ENCODE measurements around the gene FKBP11. TPM values are rescaled to one million over a fixed set of nuclear protein-coding genes. Genes with fewer than 3 reads are reported as not detected.
A peak's percentile ranks its signal among the peaks of the same experiment; 100 is the strongest.

Gene FKBP11
- total and polyA plus RNA-seq, 2 of the 13 experiments (the other 11 are each of a cell fraction or from before 2014, with no cell fraction given), result 15.5 to 19.4 TPM

GRCh38 chr12:48903363-48903981 lies 21.8 kb downstream of the FKBP11 start:
- WGBS (ENCODE audit: low lambda C conversion rate), result 57% methylated on average over 20 of the region's 20 CpGs
- Histone ChIP-seq H3K27ac (ENCODE audit: extremely low read length, insufficient read depth, low read length) (no peak overlapping the region), H2AFZ (ENCODE audit: low read length) (no peak overlapping the region), H3K4me2 (ENCODE audit: low read depth, low read length) (peak overlapping the region; percentile 32), H4K20me1 (ENCODE audit: insufficient read depth, low read length) (no peaks in the 10 kb centered on the region), H3K9me3 (ENCODE audit: low read length) (no peaks in the 10 kb centered on the region), H3K36me3 (replicated peaks in 1 of 2; ENCODE audit: control insufficient read depth in 1 of 2, insufficient read depth in 2 of 2, low read length in 2 of 2) (no peaks in the 10 kb centered on the region), H3K4me1 (ENCODE audit: insufficient read depth, low read length) (peaks cover 82% of the 10 kb centered on the region), H3K79me2 (ENCODE audit: insufficient read depth, low read length) (no peaks in the 10 kb centered on the region), H3K4me3 (replicated peaks in 1 of 3; ENCODE audit: insufficient read depth in 1 of 3, low read depth in 2 of 3, low read length in 3 of 3) (no peak overlapping the region), H3K9ac (ENCODE audit: insufficient read depth, low read depth, low read length) (no peak overlapping the region), H3K27me3 (ENCODE audit: control insufficient read depth in 1 of 2, insufficient read depth in 2 of 2, low read length in 2 of 2) (no peaks in the 10 kb centered on the region)
- CTCF ChIA-PET (ENCODE audit: low intra/inter-chr PET ratio, low total read pairs), result no interaction called here
- DNase-seq (ENCODE audit: low spot score), result no peak
- POLR2A ChIA-PET, result interaction anchor here (1.1 to 1.7 kb wide), 2 partner anchors 37 to 51 kb away, joined by 4 to 9 read pairs; partner anchors contain the start of genes DDX23 and RND1
- no peak for ATAC-seq
- intact Hi-C loops (cut with micrococcal nuclease; ENCODE audit: unreplicated experiment), result no loop called here
- BruUV-seq (replicated peaks), result no TSS peak
- FAIRE-seq, result no peak
- in situ Hi-C loops (cut with HindIII; ENCODE audit: extremely low pct_ligation_motif_present, low pct_unique_long_range_greater_than_20kb), result no loop called here
- TF ChIP-seq ZNF792 (CRISPR knock-in tag; IDR thresholded peaks at IDR 0.05) (no peak), ZNF383 (CRISPR knock-in tag; IDR thresholded peaks at IDR 0.05; ENCODE audit: borderline replicate concordance) (no peak), ZNF746 (CRISPR knock-in tag; IDR thresholded peaks at IDR 0.05) (no peak), RBM39 (IDR thresholded peaks at IDR 0.05; ENCODE audit: low read depth, low read length, poor library complexity, severe bottlenecking) (no peak), RARA (CRISPR knock-in tag; IDR thresholded peaks at IDR 0.05) (peak; percentile 72), ETV5 (CRISPR knock-in tag; IDR thresholded peaks at IDR 0.05; ENCODE audit: borderline replicate concordance) (peak; percentile 45; the same call in 1 of the 2 replicates), TEAD3 (CRISPR knock-in tag; optimal IDR thresholded peaks at IDR 0.05; ENCODE audit: borderline replicate concordance) (peak; percentile 33), THRA (CRISPR knock-in tag; IDR thresholded peaks at IDR 0.05; ENCODE audit: borderline replicate concordance) (no peak), PTBP1 (IDR thresholded peaks at IDR 0.05; ENCODE audit: low read depth, low read length, poor library complexity, severe bottlenecking) (no peak), SP5 (CRISPR knock-in tag; IDR thresholded peaks at IDR 0.05; ENCODE audit: borderline replicate concordance, low read depth) (no peak), KLF16 (CRISPR knock-in tag; IDR thresholded peaks at IDR 0.05) (no peak), YEATS4 (CRISPR knock-in tag; IDR thresholded peaks at IDR 0.05; ENCODE audit: borderline replicate concordance) (no peak), GABPA (IDR thresholded peaks at IDR 0.05; ENCODE audit: low read depth, low read length) (no peak), GABPA (CRISPR knock-in tag; IDR thresholded peaks at IDR 0.05; ENCODE audit: low read depth) (peak; percentile 31; the same call in 1 of the 2 replicates), CEBPB (IDR thresholded peaks at IDR 0.05; ENCODE audit: borderline replicate concordance, low read depth, low read length) (peak; percentile 26; the same call in 1 of the 2 replicates), IKZF5 (CRISPR knock-in tag; IDR thresholded peaks at IDR 0.05) (no peak), MYC (CRISPR knock-in tag; IDR thresholded peaks at IDR 0.05; ENCODE audit: borderline replicate concordance) (peak; percentile 39; the same call in 1 of the 2 replicates), ZEB1 (IDR thresholded peaks at IDR 0.05; ENCODE audit: insufficient replicate concordance, low read depth) (no peak), ZNF605 (CRISPR knock-in tag; IDR thresholded peaks at IDR 0.05) (no peak)
- TF ChIP-seq, protein P1, sequence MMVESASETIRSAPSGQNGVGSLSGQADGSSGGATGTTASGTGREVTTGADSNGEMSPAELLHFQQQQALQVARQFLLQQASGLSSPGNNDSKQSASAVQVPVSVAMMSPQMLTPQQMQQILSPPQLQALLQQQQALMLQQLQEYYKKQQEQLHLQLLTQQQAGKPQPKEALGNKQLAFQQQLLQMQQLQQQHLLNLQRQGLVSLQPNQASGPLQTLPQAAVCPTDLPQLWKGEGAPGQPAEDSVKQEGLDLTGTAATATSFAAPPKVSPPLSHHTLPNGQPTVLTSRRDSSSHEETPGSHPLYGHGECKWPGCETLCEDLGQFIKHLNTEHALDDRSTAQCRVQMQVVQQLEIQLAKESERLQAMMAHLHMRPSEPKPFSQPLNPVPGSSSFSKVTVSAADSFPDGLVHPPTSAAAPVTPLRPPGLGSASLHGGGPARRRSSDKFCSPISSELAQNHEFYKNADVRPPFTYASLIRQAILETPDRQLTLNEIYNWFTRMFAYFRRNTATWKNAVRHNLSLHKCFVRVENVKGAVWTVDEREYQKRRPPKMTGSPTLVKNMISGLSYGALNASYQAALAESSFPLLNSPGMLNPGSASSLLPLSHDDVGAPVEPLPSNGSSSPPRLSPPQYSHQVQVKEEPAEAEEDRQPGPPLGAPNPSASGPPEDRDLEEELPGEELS (CRISPR knock-in tag; IDR thresholded peaks at IDR 0.05), result peak; percentile 41
- TF ChIP-seq, protein P2, sequence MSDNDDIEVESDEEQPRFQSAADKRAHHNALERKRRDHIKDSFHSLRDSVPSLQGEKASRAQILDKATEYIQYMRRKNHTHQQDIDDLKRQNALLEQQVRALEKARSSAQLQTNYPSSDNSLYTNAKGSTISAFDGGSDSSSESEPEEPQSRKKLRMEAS (IDR thresholded peaks at IDR 0.05), result 0 out of 2 replicates have a peak, but pooled peaks have one; percentile 17
